GM21576 (cell line): ENCODE measurements around the gene ITGBL1.

Experiments
- ATAC-seq: cut with Tn5 transposase; IDR thresholded peaks from one replicate; pipeline ENCODE4 v1.9.1; 2021; ENCODE audit warnings: mild to moderate bottlenecking, moderate library complexity; ENCODE audit not compliant: unreplicated experiment

ITGBL1 gene

GRCh38 chr13:101555610-101556009 lies 103.1 kb downstream of the ITGBL1 start:
- no peak for ATAC-seq

DNA sequence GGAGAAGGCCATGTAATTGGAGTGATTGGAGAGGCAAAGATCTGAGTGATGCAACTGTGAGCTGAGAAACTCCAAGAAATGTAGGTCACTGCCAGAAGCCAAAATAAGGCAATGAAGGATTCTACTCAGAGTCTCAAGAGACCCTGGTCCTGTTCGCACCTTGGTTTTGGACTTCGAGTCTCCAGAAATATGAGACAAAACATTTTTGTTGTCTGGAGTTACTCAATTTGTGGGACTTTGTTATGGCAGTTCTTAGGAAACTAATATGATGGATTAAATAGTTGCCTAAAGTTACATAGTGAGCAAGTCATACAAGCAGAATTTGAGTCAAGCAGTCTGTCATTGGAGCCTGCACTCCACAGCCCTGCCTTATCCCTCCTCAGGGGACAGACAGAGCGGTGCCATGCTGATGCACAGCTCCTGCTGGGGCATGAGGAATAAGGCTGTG lies 104.2 kb downstream of the ITGBL1 start:
- ATAC-seq = no peak

DNA sequence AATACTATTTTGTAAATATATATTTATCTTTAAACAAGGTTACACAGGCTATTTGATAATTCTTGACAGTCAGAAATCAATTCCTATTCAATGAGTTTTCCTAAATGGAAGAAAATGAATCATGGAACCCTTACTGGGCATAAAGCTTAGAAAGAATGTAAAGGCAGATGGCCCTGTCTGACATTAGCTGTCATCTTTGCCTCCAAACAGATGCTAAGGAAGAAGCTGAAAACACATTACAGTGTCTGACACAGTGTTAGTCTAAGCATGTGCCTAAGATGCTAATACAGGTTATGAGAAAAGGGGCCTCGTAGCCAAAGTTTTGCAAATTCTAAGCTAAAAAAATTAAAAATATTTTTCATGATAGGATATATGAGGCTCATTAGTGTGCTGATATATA lies 112.8 kb downstream of the ITGBL1 start:
- ATAC-seq = no peak

GRCh38 chr13:101567841-101568240 lies 115.4 kb downstream of the ITGBL1 start:
- ATAC-seq = no peak

- ATAC-seq = no peak
These were observed 117.3 kb downstream of the ITGBL1 start for GRCh38 chr13:101569807-101570206.

- ATAC-seq = no peak
These were observed 117.9 kb downstream of the ITGBL1 start for GRCh38 chr13:101570410-101570809.

DNA sequence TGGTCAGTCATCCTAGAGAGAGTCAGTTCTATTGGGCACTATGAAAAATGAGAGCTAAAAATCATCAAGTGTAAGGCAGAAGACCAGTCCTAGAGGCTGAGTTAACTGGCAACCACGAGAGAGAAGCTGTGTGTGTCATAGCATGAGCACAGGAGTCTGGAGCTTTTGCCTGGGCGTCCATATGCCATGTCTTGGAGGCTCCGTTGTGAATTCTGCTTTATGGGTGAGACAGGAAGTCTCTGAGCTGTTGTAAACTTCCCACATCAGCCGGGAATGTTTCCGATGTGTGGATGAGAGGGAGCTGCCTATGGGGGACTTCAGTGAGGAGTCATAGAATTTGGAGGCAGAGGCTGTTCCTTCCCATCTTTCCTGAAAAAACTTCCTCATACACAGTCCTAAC lies 120.0 kb downstream of the ITGBL1 start:
- ATAC-seq = no peak

GRCh38 chr13:101575581-101575980 lies 123.1 kb downstream of the ITGBL1 start:
- no peak for ATAC-seq

GRCh38 chr13:101576455-101576854 lies 124.0 kb downstream of the ITGBL1 start:
- no peak for ATAC-seq

- ATAC-seq = no peak
These were observed 124.5 kb downstream of the ITGBL1 start for GRCh38 chr13:101576977-101577376.

- ATAC-seq = no peak
These were observed 126.9 kb downstream of the ITGBL1 start for GRCh38 chr13:101579281-101579802.

DNA sequence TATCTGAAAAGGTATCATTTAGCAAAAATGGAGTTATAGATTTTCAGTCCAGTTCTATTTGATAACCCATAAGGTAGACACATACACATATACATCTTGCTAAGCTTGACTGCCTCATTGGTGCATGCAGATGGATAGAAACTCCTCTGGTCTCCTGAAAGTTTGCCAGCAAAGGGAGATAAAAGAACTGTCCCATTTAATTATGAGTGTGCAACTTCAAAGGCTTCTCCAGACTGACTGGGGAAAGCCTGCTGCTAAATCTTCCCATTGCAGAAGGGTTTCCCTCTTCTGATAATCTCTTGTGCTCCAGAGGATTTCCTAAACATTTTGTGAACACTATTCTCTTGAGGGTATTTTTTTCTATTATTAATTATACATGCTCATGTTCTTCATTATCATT lies 131.9 kb downstream of the ITGBL1 start:
- ATAC-seq = no peak

DNA sequence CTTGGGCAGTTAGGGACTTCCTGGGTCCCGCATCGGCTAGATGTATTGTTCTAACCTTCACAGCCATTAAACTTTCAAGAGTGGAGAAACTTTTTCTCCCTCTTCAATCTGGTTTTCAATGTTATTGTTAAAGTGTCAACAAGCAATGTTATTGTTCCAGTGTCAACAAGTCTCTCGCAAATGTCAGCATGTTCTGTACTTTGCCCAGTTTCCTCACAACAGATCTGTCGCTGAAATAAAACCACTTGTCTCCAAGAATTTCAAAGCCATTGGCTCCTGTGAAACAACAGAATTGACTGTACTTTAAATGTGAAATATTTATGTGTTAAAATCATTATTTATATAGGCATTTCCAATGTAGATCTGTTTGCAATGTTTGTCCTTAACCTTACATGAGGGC lies 138.0 kb downstream of the ITGBL1 start:
- ATAC-seq = no peak

- ATAC-seq = no peak
These were observed 142.5 kb downstream of the ITGBL1 start for GRCh38 chr13:101594936-101595335.

- ATAC-seq = no peak
These were observed 144.3 kb downstream of the ITGBL1 start for GRCh38 chr13:101596803-101597202.

DNA sequence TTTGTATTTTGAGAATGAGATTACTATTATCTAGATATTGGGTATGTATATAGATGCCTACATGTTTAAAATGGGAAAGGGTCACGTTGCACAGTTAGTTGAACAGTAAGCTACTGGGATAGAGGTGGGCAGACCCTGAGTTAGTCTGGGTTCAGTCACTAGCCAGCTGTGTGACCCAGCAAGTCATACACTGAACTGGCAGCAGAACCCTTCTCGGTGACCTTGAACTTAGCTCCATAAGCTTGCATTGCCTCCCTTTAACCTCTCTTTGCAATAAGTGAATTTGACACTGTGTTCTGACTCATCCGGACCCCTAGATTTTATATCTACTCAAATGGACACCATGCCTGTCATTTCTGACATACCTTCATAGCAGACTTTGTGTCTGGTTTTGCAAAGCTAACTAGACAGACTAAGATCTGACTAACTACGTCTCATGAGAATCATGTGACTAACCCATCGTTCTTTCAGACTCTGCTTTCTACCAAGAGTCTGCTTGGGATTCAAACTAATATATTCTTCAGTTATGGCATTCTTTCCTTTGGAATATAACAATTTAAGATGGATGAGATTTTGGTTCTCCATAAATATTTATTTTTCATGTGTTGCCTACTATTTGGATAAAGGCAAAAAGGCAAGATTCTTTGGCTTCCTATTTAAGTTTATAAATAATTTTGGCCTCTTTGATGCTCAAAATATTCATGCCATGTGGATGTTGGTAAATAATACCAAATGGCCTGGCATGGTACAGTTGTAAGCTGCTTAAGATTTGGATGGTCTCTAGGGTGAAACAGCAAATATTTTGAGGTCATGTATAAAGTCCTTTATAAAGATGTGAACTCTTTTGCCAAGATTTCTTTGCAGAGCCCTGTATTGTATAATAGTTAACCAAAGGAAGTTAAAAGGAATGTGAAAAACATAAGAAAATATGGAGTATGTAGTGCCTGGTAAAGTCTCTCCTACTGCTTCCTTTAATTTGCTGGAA lies 159.3 kb downstream of the ITGBL1 start:
- no peak for ATAC-seq

- ATAC-seq = no peak
These were observed 160.3 kb downstream of the ITGBL1 start for GRCh38 chr13:101612735-101613134.

- ATAC-seq = no peak
These were observed 162.0 kb downstream of the ITGBL1 start for GRCh38 chr13:101614491-101614890.

GRCh38 chr13:101618440-101619187 lies 166.1 kb downstream of the ITGBL1 start:
- no peak for ATAC-seq

GRCh38 chr13:101621099-101621498 lies 168.6 kb downstream of the ITGBL1 start:
- ATAC-seq = no peak

- ATAC-seq = no peak
These were observed 171.2 kb downstream of the ITGBL1 start for GRCh38 chr13:101623470-101624209.
